Skin of body (tissue), 2 donors: Measurements from ENCODE around the gene GPD1. TPM values are rescaled to one million over a fixed set of nuclear protein-coding genes. Genes with fewer than 3 reads are reported as not detected.
"Not testable (repeated sequence)": the region's sequence is repeated elsewhere in the genome, so short reads cannot be mapped to it uniquely, and the experiment has no call there.

Experiments used
- DNase-seq: peaks from one replicate; lab custom pipeline; 2025; lab: John Stamatoyannopoulos, UW
- total RNA-seq: library from RNA; depleted of rRNA; stranded (reverse); fragments of >200 nt; gene quantifications from one replicate; pipeline ENCODE4 v1.2.3, GENCODE V29; 2014

Gene GPD1
- total RNA-seq, 1 donor from 2014 or later, result 163 TPM

DNA sequence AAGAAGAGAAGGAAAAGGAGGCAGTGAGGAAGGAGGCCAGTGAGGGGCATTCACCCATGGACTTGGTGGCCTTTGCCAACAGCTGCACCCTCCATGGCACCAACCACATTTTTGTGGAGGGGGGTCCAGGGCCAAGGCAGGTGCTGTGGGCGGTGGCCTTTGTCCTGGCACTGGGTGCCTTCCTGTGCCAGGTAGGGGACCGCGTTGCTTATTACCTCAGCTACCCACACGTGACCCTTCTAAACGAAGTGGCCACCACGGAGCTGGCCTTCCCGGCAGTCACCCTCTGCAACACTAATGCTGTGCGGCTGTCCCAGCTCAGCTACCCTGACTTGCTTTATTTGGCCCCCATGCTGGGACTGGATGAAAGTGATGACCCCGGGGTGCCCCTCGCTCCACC is 30.1 kb upstream of the GPD1 start:
- DNase-seq, result no peak

DNA sequence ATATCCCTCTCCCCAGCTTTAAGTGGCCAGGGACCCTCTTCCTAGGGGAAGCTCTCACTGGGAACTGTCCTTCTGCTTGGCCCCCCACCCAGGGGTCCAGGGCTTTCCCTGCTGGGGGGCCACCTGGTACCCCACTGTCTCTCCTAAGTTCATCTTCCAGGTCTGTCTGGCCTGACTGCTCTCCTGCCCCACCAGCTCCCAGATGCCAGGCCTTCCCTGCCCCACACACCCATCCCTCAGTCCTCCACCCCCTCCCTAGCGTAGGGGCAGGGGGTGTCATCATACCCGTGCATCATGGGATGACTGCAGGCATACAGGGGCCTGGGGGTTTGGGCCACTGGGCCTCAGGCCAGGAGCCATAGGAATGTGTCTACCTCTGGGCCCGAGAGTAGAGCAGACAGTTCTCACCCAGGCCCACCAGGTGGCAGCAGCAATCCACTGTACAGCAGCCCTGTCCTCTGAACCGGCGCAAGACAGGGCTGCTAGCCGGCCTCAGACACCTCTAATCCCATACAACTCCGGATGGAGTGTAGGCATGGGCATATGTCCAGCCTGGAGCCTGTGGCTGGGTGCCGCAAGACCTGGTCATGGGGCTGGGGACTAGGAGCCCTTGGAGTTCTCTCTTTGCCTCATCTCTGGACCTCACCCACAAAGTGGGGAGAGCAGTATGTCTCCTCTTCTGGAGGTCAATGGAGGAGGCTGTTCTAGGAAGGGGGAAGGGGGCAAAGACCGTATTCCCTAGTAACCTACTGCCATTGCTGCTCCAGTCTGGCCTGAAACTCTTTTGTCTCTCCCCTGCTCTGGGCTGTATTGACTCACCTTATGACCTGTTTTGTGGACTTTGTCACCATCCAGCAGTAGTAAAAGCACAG is 28.6 kb upstream of the GPD1 start:
- peak; percentile 39 for DNase-seq

DNA sequence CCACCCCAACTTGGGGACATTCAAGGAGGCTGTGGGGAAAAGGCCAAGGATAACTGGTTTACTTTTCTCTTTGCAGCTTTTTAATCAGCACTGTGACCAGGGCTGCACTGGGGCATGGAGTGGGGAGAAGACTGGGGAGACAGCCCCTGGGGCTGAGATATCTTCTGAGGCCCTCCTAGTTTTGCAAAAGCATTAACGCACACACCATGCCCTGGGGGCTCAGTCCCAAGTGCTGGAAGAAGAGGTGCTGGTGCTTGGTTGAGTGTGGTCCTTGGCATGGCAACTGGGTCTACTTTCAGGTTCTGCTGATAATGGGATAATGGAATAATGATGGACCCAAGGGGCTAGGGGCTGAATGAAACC is 28.0 kb upstream of the GPD1 start:
- DNase-seq, result no peak

DNA sequence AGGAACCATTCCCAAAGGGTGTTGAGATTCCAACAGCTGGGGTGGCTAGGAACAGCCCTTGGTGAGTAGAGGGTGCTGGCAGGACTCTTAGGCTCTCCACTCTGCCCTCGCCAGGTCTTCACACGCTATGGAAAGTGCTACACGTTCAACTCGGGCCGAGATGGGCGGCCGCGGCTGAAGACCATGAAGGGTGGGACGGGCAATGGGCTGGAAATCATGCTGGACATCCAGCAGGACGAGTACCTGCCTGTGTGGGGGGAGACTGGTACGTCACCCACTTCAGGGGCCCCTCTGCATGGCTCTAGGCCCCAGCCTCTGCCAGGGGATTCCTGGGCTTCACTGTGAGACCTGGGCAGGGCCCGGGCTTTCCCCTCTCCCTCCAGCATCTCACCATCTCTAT is 26.7 kb upstream of the GPD1 start:
- DNase-seq, result no peak

DNA sequence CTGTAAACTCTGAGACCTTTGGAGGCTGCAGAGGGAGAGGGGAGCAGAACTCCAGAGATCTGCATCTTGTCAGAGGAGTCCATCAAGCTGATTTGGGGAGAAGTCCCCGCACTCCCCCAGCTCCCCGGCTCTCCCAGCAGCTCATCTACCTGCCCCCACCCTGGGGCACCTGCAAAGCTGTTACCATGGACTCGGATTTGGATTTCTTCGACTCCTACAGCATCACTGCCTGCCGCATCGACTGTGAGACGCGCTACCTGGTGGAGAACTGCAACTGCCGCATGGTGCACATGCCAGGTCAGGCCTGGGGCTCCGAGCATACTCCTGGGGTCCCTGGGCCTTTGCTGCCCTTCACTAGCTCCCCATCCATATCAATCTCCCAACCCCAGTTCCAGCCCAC is 25.5 kb upstream of the GPD1 start:
- no peak for DNase-seq

DNA sequence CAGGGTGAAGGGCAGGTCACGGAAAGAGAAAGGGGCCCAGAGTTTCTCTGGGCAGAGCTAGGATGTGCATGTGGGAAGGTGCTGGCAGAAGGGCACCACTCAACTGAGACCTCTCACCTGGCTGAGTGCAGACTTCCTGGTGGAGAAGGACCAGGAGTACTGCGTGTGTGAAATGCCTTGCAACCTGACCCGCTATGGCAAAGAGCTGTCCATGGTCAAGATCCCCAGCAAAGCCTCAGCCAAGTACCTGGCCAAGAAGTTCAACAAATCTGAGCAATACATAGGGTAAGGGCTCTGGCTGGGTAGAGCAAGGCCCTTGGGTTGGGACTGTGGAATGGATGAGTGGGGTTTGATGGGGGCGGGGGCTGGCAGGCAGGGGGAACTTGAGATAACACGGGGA is 24.0 kb upstream of the GPD1 start:
- no peak for DNase-seq

DNA sequence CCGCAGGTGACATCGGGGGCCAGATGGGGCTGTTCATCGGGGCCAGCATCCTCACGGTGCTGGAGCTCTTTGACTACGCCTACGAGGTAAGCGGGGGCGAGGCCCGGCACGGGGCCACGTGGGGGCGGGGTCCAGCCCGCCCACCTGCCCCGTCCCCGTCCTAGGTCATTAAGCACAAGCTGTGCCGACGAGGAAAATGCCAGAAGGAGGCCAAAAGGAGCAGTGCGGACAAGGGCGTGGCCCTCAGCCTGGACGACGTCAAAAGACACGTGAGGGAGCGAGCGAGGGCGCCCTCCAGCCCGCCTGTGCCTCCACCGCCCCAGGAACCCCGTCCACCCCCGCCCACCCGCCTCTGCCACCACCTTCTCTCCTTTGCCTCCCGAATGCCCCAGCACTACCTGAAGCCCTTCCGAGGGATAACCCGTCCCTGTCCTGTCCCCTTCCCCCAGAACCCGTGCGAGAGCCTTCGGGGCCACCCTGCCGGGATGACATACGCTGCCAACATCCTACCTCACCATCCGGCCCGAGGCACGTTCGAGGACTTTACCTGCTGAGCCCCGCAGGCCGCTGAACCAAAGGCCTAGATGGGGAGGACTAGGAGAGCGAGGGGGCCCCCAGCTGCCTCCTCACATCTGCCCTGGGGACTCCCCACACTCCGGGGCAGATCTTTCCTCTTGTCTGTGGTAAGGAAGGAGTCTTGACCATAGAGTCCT is 22.6 kb upstream of the GPD1 start:
- DNase-seq, result no peak

DNA sequence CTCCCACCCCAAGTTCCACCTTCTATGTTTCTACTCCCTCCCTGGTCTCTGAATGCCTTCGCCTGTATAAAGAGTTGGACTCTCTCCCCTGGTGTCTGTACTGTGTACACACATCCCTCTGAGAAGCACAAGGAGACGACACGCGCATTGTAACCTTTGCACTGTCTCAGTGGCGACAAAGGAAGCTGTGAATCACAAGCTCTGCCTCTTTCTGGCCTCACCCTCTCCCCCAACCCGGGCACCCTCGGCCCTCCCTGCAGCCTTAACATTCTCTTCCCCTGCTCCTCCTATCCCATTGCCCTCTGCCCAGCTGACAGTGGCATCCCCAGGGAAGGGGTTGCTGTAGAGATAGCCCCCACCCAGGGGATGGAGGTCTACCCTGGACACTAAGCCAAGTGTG is 21.2 kb upstream of the GPD1 start:
- DNase-seq, result no peak

DNA sequence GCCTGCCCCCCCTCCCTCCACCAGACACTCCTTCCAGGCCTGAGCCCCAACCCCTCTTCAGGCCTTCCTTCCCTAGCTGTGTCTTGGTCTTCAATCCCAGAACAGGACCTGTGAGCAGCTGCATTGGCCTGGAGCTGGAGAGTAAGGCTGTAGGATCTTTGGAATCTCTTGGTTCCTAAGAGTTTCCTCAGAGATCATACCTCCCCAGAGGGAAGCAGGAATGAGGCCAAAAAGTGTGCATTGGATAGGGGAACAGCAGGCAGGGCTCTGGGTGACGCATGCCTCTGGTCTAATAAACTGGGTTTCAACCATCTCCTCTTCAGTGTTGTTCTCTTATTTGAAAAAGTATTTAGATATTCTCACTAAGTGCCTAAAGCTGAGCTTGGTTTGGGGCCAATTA is 20.5 kb upstream of the GPD1 start:
- DNase-seq, result no peak

DNA sequence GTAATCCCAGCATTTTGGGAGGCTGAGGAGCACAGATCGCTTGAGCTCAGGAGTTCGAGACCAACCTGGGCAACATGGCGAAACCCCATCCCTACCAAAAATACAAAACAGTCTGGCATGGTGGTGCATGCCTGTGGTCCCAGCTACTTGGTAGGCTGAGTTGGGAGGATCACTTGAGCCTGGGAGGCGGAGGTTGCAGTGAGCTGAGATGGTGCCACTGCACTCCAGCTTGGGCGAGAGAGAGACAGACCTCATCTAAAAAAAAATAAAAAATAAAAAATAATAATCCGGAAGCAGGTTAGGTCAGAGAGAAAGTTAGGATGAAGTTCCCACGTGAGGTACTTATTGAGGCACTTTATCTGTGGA is 19.4 kb upstream of the GPD1 start:
- not testable (repeated sequence) for DNase-seq

DNA sequence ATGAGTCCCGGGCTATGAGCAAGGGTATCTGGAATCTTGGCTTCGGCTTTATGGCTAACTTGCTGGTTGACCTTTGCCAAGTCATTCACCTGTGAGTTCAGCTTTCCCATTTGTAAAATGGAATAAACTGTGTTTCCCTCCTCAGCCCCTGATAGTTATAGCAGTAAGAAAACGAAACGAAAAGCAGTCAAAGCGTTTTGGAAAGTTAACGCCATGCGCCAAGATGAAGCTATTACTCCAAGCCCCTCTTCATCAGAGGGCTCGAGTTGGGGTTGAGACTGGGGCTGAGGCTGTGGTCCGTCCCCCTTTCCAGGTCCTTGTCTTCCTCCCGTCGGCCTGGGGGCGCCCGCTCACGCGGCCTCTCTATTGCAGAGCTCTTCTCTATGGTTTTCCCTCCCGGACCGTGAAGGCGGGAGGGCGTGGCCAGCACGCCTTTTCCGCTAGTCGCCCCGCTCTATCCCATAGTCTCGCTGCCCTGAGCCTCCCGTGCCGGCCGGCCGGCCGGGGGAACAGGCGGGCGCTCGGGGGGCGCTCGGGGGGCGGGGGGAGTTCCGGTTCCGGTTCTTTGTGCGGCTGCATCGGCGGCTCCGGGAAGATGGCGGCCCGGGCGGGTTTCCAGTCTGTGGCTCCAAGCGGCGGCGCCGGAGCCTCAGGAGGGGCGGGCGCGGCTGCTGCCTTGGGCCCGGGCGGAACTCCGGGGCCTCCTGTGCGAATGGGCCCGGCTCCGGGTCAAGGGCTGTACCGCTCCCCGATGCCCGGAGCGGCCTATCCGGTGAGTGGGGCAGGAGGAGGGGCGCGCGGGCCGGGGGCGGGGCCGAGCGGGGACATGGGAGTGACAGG is 18.8 kb upstream of the GPD1 start, which contains the start of gene SMARCD1:
SMARCD1 (plus strand) TSS at position 568 of the 840 bp plus-strand sequence; CDS start at position 596, 28 bp downstream.
- peak; percentile 87 for DNase-seq

DNA sequence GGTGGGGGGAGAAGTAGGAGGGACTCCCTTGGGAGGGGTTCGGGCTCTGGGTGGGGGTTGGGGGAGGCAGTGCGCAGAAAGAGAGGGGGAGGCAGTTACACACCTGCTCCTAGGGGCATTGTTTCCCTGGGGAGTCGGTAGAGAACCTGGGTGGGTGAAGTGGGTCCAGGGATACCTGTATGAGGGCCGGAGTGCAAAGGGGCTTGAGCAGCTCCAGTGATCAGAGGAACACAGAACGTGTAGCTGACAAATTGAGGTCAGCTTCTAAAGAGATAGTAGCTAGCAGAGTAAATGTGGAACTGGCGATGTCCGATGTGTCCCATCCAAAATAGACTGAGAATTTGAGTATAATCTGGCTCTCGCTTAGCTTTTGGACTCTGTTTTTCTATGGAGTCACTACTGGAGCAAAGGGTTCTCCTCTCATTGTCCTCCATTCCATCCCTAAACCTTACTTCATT is 18.2 kb upstream of the GPD1 start:
- no peak for DNase-seq

DNA sequence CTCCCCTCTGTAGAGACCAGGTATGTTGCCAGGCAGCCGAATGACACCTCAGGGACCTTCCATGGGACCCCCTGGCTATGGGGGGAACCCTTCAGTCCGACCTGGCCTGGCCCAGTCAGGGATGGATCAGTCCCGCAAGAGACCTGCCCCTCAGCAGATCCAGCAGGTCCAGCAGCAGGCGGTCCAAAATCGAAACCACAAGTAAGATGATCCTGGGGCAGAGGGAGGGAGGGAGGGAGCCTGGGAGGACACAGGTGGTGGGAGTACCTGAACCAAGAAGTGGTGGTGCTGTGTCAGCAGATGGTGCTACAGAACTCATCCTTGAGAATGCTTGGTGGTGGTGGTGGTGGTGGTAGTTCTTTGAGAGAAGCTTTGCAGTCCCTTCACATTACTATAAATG is 17.7 kb upstream of the GPD1 start:
- no peak for DNase-seq

DNA sequence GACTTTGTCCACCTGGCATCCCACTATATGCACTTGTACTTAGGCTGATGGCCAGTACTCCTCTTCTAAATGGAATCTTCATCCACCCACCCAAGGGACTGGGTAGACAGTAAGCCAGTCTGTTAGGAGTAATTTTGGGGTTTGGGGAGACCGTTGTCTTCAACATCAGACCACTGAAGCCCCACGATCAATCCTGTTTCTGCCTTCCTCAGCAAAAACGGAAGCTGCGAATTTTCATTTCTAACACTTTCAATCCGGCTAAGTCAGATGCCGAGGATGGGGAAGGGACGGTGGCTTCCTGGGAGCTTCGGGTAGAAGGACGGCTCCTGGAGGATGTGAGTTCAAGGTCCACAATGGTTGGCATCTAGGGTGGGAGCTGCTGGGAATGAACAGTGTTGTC is 16.7 kb upstream of the GPD1 start:
- no peak for DNase-seq

DNA sequence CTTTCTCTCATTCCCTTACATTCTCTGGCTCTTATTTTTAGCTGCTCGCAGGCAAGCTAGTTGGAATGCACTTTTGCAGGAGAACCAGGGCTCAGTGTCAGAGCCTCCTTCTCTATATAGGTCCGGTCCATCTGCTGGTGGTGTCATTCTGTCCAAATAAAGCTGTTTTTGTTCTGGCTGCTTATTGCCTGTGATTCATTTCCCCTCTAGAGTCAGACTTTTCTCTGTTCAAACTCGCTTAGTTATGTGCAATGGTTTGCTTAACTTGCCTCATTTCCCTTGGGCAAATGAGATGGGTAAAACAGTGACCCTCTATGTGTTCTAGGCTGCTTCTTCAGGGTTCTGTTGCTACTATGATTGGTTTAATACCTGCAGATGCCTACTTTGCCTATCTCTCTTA is 15.8 kb upstream of the GPD1 start:
- DNase-seq, result no peak

DNA sequence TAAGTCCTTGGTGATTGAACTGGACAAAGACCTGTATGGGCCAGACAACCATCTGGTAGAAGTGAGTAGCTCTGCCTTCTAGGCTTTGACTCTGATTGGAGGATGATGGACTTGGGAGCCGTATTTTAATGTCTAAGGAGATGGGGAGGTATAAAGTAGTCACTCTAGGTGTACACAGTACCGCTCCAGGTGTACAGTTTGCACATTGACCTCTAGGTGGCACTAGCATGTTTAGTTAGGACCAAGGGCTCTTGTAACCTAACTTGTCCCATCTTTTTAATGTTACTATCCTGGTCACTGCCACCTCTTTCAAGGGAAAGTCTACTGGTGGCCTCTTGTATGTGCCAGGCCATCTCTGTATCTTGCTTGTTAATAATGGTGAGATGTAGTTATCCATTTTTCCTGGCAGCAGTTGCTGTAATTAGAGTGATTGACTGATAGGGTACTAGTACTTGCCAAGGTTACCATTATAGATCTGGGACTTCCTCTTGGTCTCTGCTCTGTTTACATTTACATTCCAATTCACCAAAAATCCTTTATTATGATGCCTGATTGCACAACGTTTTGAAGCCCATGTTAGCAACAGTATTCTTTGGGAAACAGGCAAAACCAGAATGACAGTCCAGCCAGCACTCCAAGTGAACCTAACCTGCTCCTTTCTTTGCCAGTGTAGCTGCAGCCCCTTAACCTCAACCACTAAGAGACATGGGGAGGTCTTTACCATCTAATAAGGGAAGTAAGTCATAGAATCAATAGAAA is 15.1 kb upstream of the GPD1 start:
- no peak for DNase-seq

DNA sequence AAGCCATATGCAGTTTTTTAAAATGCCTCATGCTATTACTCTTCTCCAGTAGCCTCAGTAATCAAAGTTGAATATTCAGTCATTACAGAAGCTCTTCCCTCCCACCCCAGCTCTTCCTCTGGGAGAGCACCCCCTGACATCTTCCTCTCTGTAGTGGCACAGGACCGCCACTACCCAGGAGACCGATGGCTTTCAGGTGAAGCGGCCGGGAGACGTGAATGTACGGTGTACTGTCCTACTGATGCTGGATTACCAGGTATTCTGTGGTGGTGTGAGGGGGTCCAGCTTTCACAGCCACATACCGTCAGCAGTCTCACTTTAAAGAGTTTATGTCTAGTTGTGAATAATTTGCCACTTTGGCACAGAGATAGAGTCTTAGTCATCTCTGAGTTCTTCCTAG is 14.1 kb upstream of the GPD1 start:
- no peak for DNase-seq

DNA sequence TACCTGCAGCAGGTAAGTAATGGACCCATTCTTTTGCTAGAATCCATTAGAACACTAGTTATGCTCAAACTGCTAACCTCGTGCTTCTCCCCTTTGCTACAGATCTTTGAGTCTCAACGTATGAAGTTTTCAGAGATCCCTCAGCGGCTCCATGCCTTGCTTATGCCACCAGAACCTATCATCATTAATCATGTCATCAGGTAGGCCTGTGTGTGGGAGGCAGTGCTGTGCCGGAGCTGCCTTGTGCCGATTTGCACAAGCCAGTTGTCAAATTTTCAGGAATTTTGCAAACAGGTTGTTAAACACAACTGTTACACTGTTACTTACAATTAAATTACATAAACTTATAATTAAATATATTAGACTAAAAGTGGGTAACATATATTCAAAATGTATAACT is 13.4 kb upstream of the GPD1 start:
- DNase-seq, result no peak

DNA sequence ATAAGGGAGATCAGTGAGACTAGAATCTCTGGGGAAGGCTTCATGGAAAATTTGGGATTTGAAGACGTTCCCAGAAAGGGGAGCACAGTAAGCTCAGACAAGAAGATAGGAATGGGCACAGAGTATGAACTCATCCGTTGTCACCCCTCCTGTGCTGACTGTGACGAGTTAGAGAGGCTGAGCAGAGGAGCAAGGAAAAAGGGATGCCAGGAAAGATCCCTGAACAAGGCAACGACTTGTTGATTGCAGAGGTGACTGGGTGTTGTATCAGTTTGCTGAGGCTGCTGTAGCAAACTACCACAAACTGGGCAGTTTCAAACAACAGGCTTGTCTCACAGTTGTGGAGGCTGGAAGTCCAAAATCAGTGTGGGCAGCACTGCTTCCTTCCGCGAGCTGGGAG is 5.9 kb upstream of the GPD1 start:
- DNase-seq, result no peak

DNA sequence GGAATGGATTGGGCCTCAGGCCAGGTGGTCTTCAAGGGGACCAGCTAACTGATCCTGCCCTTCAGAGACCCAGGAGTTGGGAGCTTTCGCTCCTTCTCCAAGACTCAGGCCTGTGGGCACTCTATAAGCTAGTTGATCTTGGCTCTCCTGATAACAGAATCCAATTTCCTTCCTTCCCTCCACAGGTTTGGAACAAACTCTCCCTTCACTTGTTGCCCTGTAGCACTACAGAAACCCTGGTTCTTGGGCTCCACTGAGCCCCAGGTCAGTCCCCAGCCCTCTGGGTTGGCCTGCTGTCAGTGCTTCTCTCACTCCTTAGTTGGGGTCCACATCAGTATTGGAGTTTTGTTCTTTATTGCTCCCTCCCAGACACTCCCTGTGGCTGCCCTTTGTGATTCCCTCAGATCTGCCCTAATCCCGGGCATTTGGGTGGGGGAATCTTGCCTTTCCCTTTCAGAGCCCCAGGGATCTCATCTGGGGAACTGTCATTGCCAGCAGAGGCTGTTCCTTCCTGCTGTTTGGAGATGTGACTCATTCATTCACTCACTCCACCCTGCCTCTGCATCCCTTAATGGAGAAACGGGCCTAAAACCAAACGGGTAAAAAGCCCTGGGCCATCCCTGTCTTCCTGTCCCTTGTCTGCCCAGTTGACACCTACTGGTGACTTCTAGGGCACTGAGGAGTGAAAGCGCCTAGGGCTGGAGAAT is 4.4 kb upstream of the GPD1 start:
- no peak for DNase-seq

DNA sequence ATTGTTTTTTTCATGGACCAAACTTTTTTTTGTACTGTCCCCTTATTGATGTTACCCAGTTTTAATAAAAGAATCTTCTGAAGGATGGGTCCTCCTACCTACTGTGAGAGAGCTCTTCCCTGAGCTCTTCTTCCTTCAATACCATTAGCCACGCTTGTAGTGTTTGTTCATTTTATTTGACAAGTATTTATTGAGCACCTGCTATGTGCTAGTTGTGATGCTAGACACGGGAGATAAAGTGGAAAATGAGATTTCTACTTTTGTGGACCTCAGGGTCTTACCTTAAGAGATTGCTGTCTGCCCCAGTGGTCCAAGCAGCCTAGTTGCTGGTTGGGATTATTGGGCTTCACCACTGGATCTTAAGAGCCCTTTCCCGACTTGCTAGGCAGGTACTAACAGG is 3.2 kb upstream of the GPD1 start:
- no peak for DNase-seq
